DMS79 treated with DMSO at 0.1 percent for 48 hours (cell line): ENCODE measurements around the gene RAE1.

Experiments
- DNase-seq: peaks from one replicate; lab custom pipeline; 2025; lab: John Stamatoyannopoulos, UW

RAE1 gene

DNA sequence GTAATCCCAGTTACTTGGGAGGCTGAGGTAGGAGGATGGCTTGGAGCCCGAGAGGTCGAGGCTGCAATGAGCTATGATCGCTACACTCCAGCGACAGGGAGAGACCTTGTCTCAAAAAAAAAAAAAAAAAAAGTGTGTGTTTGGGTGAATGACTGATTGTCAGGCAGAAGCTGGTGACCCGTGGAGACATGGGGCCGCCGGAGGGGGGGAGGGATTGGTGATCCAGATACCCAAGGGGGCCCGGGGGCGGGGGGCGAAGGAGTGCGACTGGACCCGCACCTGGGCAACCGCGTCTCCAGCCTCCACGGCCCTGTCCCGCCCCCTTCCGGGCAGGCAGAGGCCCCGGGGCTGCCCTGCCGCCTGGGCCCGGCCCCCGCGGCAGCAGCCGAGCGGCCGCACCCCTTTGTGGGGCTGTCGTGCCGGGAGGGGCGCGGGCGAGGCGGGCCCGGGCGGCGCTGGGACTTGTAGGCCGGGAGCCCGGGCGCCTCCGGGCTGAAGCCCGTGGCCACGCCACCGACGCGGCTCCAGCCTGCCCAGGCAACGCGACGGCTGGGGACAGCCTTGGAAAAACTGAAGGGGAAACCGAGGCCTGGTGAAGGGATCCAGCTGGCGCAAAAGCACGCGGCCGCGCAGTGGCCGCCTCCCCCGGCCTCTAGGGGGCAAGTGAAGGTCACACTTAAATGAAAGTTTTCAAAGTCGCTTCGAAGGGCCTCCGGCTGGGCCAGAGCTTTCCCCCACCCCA lies 38.1 kb downstream of the RAE1 start:
- no peak for DNase-seq

DNA sequence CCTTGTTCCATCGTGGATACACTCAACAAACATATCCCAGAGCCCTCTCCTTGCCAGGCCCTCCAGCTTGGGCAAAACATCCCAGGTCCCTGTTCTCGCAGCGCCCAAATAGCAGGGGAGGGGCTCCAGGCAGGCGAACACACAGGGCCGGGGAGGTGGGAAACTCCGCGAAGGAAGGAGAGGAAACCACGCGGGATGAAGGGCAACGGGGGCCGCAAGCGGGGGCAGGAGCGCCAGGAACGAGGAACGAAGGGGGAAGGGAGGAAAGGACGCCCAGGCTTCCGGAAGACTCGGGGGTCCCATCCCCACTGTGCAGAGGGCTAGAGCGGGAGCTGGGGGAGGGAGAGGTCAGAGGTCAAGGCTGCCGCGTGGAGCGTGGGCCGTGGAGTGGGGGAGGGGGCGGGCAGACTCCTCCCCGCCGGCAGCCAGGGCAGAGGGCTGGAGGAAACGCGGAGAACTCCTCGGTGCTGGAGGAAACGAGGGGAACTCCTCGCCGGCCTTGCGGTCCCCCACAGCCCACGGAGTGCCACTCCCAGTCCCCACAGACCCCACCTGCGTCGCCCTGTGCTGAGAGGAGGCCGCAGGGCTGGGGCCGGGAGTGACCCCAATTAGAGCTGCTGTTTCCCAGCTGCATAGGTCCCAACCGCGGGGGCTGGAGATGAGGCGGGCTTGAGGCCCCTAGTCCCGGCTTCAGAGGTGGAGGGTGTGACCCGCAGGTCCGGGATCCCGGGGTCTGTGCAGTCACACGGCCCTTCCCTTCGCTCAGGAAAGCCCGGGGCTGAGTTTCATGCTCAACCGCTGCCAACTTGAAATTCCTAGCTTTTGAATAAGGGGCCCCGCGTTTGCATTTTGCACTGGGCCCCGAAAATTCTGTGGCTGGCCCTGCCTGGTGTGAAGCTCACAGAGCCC lies 38.9 kb downstream of the RAE1 start:
- no peak for DNase-seq

DNA sequence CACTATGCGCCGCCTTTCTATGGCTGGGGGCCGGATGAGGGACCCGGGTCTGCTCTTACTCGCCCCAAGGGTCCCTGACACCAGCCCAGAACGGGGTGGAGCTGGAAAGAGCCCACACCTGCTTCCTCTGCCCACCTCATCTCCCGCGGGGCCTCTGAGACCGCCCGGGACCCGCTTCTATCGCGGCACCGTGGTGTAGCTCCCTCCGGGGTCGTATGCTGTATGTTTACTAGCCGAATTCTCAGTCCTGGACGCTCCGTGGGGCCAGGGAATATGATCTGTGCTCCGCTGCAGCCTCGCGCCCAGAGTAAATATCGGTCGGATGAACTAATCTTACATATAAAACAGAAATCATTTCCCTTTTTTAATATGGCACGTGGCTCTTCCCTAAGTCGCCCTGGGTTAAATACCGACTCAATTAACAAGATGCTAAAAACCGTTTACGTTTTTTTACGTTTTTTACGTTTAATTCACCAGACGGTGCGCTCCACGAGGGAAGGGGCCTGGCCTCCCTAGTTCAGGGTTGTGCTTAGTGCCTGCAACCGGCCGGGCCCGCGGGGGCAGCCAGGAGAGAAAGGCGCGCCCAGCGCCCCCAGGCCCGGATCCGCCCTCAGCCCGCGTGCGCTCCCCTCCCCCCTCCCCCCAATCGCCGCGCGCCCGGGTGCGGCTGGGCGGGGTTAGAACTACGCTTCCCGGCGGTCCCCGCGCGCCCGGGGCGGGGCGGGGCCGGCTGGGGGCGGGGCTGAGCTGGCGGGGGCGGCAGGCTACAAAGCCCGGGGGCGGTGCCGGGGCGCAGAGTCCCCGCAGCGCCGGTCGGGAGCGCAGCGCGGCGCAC lies 39.8 kb downstream of the RAE1 start, which contains the start of gene RBM38:
Gene RBM38, plus strand, starts transcription at position 793 of the 835 bp plus-strand sequence. CDS start 186 bp downstream, outside the sequence.
- DNase-seq = peak; percentile 25

DNA sequence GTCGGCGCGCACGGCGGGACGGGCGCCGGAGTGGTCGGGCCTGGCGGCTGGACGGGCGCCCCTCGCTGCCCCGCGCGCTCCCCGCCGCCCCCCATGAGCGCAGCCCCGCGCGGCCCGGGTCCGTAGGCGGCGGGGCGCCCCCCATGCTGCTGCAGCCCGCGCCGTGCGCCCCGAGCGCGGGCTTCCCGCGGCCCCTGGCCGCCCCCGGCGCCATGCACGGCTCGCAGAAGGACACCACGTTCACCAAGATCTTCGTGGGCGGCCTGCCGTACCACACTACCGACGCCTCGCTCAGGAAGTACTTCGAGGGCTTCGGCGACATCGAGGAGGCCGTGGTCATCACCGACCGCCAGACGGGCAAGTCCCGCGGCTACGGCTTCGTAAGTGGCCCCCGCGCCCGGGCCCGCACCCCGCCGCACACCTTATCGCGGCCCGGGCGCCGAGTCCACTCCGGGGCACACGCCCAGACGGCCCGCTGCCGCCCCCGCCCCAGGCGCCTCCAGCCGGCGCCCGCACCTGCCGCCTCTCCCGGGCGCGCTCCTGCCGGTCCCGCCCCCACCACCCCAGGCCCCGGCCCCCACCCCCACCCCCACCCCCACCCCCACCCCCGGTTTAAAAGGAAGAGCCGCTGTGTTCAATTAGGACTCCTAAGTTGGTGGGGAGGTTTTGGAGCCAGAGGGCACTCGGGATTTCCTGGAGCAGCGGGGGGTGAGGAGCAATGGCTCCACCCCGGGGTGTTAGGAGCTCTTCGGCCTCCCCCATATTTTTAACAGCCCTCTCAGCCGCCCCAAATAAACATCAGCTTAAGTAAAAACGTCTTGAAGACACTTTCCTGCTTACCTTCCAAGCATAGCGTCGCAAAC lies 40.6 kb downstream of the RAE1 start:
- DNase-seq = peak; percentile 38

DNA sequence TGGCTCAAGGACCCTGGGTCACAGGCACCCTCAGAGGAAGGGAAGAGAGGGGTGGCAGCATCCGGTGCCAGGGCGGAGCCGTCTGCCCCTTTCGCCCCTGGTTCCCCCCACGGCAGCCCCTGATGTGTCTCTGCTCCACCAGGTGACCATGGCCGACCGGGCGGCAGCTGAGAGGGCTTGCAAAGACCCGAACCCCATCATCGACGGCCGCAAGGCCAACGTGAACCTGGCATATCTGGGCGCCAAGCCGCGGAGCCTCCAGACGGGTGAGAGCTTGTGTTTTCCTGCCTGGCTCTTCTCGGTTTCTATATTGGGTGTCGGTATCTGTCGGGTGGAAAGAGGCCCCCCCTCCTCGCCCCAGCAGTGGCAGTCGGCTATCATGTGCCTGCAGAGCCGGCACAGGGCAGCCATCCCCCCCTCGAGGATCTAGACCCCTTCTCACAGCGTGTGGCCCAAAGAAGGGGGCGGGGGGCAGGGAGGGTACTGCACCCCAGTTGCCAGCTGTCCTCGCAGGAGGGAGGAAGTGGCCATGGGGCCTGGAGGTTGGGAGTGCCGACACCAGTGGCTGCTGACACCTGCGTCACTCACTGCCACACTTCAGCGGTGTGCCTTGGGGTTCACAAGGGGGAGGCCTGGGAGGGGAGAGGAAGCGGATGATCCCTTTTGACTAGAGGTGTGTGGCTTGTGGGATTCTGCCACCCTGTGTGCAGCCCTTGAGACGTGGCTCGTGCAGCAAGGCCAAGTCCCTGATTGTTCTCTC lies 41.6 kb downstream of the RAE1 start:
- DNase-seq = peak; percentile 19

DNA sequence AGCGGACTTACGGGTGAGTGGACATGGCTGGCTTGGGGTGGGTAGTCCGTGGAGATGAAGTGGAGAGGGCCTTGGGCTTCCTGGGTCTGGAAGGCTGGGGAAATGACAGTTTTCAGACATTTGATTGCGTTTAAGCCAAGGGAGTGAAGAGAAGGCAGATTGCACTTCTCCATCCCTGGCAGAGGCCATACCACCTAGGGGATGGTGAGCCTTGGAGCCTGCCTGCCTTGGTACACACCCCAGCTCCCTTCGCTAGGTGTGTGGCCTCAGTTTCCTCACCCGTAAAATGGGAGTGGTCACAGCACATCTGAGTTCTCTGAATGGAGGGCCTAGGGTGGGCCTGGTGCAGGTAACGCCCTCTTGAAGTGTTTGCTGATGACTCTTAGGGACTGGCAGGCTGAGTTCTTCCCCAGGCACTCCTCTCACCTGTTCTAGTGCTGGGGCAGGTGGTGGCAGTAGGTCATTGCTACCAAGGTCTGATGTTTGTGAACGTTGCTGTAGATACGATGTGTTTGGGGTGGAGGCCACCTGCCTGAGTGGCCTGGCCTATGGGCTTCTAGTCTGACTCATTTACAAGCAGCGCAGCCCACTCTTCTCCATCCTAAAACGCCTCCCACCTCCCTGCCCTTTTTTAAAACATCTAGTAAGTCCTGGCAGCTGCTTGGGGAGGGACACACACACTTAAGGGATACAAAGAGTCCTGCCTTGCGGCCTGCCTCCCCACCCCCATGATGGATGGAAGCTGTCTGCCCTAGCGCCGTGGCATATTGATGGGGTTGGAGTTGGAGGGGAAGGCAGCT lies 42.5 kb downstream of the RAE1 start:
- DNase-seq = peak; percentile 15

DNA sequence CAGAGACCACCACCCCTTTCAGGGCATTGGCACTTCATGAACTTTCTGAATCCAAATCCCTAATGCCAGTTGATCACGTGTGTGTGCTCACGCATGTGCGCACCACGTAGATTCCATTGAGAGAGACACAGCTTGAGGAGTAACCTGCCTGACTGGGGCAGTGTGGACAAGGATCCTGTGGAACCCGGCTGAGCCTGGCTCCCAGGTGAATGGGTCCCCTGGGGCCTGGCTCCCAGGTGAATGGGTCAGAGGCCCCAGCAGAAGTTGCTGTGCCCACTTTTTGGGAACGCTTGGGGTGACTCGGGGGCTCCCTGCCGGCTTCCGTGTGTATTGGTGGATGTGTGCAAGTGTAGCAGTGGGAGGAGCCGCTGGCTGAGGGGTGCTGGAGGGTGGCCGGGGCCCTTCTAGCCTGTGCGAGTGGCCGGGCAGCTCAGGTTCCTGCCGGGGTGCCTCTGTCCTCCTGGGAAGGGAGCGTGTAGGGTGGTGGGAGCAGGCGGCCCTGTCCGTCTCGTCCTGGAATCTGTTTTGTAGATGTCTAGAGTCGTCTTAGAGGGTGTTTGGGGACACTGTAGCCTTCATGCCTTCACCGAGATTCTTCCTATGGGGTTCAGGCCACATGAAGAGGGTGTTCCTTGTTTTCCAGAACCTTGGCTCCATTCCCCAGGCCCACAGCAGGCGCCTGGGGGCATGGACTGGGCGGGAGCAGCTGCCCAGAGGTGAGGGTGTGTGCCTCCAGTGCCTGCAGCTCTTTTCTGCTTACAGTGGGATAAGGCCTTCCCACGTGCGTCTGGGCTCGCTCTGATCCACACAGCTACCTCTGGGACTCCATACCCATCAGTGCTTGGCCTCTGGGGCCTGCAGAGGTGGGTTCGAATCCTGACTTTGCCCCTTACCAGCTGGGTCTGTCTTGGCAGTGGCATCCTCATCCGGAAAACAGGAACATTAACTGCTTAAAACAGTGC lies 43.3 kb downstream of the RAE1 start:
- no peak for DNase-seq

DNA sequence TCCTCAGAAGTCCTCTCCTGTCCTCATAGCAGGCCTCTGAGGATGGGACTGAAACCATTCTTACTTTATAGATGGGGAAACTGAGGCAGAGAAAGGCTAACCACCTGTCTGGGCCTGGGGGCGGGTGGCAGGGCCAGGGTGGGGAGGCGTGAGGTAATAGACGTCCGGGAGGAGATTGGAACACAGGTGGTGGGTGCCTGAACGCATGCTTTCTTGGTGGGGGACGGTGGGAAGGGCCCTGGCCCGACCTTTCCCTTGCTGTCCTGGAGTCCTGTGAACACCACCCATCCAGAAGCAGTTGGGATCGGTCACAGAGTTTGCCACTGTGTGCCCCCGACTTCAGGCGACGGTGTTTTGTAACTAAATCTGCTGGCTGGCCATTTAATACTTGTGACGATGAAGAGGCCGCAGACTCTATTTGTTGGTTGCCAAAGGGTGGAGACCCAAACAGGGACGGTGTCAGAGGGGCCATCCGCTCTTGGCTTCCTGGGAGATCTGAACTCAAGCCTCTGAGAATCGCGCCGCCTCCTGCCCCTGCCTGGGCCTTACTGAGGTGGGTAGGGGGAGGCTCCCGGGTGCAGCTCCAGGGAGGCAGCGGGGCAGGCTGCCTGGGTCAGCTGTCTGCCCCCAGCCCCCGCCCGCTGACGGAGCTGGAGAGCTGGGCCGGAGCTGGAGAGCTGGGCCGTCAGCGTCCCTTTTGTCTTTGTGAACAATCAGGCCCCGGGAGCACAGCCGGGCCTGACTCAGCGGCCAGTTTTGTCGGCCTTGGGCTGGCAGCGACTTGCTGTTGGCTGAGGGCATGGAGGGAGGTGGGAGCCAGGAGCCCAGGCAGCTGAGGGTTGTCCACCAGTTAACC lies 44.3 kb downstream of the RAE1 start:
- no peak for DNase-seq

DNA sequence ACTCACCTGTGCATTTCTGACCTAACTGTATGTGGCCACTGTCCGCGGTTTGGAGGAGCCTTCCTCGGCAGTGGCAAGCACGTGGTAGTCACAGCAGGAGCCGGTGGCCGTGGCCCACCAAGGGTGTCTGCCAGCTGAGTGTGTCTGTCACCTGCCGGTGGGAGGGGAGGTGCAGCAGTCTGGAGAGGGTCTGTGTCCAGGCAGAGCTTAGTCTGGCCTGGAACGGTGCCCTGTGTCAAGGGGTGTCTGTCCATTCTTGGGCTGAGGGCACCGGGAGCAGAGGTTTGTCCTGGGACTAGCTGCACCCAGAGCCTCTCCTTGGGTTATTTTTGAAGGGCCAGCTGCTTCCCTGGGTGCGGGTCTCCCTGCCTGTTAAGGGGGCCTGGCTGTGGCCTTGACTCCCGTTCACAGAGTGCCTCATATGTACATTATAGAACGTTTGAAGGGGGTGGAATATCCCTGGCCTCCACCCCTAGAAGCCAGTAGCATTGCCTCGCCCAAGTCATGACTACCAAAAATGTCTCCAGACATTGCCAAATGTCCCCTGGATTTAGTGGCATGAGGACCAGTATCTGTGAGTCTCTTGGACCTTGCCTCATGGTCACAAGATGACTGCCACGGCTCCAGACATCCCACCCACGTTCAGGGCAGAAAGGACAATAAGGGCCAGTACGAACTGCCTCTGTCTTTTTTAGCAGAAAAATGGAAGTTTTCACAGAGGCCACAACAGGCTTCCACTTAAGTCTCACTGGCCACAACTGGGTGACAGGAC lies 45.3 kb downstream of the RAE1 start:
- DNase-seq = no peak

DNA sequence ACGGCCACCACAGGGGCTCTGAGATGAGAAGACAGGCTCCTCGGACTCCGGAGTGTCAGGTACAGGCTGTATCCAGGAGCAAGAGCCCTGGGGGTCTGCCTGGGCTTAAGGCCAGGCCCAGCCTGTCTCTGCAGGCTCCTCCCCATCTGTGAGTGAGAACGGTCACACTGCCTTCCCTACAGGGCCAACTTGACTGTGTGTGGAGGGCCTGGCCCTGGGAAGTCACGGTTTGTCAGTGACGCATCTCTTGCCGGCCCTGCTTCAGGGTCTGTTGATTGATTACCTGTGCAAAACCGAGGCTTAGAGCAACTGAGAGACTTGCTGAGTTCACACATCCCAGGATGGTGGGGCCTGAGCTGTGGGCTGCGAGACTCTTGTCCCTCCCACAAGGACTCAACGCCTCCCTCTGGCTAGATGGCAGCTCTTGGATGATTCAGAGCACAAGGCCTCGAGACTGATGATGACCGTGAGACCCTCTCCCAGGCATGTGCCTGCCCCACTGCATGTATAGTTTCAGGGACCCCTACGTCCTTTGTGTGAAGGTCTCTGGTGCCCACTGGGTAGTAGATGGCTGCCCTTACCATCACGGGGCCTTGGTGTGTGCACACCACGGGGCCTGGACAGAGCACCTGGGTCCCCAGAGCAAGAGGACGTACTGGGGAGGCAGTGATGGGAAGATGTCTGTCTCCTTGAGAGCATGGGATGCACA lies 46.1 kb downstream of the RAE1 start:
- DNase-seq = no peak

DNA sequence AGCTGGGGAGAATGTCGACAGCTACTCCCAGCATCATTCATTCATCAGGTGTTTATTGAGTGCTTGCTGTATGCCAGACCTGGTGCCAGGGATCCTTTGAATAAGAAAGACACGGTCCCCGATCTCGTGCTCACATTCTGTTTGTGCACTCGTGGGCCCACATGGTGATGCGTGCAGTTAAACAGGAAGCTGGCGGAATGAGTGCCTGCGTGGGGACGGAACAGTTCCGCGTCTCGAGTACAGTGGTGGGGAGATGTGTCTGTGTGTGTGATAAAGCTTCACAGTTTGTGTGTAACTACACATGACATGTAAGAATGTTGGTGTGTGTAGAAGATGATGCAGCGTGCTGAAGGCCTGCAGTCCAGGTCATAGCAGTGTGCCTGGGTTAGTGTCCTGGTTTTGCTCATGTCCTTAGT lies 46.6 kb downstream of the RAE1 start:
- DNase-seq = no peak

DNA sequence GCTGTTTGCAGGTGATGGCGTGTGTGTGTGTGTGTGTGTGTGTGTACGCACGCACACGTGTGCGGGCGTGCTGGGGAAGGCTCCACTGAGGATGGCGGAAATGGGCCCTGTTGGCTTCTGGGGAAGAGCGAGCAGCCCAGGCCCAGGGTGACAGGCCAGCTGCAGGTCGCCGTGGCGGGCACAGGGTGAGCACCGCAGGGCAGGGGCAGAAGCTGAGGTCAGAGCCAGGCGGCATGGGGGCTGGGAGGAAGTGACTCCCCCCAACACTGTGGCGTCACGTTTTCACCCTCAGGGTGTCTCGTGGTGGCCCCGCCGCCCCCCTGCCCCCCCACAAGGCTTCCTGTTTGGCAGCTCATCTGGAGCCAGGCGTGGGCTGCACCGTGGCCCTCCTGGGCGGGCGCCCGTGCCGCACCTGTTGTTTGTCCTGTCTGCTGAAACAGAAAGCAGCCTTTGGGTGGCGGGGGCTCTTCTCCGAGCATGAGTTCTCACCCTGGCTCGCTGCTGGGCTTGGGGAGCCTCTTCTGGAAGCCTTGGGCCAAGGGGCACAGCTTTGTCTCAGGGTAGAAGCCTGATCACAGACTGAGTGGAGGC lies 47.3 kb downstream of the RAE1 start:
- no peak for DNase-seq

DNA sequence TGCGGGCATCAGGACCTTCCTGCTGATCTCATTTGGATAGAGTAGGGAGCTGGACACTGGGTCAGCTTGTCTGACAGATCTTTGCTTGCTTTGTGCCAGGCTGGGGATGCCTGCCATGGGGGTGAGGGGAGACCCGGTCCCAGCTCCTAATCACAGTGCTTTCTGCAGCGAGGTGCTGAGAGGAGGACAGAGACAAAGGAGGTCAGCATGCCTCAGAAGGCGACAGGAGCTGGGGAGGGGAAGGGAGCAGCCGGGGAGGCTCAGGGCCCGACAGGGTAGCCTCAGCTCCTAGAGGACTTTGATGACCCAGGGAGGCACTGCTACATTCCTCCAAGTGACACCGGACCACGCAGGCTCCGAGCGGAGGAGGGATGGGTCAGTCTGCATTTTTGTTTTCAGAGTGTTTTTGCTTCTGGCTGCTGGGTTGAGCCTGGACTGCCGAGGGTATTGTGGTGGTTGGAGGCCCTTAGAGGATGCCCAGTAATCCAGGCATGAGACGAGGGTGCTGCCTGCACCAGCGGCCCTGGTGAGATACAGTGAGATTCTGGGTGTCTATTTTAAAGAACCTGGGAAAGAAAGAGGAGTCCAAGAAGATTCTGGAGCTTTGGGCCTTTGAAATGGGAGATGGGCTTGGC lies 48.0 kb downstream of the RAE1 start:
- DNase-seq = no peak

DNA sequence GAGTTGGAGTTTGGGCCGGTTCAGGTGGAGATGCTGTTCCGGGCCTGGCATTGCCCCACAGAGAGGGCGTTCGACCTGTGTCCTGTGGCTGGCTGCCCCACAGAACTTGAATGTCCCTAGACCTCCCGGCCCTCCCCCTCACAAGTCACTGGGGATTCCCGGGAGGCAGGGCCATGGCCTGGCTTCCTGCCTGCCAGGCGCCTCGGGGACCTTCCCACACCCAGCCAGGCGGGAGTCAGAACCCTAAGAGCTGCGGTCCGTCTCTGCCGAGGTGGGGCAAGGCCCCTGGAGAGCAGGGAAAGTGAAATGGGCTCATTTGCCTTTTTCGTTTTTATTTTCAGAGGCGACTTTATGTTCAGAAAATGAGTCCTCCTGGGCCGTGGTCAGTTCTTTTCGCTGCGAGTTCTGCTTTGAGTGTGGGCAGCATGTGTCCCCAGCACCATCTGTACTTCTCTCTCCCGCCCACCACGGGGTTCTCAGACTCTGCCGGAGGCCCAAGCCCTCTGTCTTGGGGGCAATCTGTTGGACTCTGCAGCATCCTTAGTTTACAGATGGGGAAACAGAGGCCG lies 48.6 kb downstream of the RAE1 start:
- DNase-seq = no peak

DNA sequence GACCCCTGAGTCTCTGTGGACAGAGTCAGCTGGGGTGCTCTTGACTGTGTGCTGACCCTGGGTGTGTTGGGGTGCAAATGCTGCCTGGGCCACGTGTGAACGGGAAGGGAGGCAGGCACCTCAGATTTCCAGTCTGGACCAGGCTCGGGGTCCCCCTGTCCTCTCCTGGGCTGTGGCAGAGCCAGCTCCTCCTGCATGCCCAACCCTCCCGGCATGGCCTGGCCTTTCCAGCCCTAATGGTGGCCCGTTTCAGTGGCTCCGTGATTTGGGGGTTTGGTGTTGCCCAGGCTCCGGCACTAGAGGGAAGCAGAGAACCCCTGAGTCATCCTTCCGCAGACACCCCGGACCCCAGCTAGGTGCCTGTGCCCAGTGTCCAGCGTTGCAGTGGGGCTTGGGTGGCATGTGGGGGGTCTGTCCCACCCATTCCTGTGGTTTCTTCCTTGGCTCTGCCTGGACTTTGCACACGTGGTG lies 49.2 kb downstream of the RAE1 start:
- DNase-seq = no peak
